ENCODE measurements around the gene CGN.
A peak's percentile ranks its signal among the peaks of the same experiment; 100 is the strongest.
"Not testable (repeated sequence)": the region's sequence is repeated elsewhere in the genome, so short reads cannot be mapped to it uniquely, and the experiment has no call there.

Gene CGN

GRCh38 chr1:151502859-151503780 lies 8.1 kb upstream of the CGN start:
- no peak for DNase-seq

GRCh38 chr1:151504252-151504651 lies 6.9 kb upstream of the CGN start:
- no peak for DNase-seq

- no peak for DNase-seq
Measured at GRCh38 chr1:151504759-151505158, 6.4 kb upstream of the CGN start.

GRCh38 chr1:151508833-151509232 lies 2.4 kb upstream of the CGN start:
- DNase-seq = no peak

GRCh38 chr1:151509350-151510019 lies 1.7 kb upstream of the CGN start:
- DNase-seq = no peak

GRCh38 chr1:151510020-151510405 lies 1.2 kb upstream of the CGN start:
- DNase-seq = no peak

GRCh38 chr1:151510614-151510956 lies 602 bp upstream of the CGN start:
- no peak for DNase-seq

GRCh38 chr1:151511636-151512215 lies 539 bp downstream of the CGN start:
- no peak for DNase-seq

- no peak for DNase-seq
Measured at GRCh38 chr1:151512326-151512725, 1.1 kb downstream of the CGN start.

GRCh38 chr1:151512801-151513625 lies 1.8 kb downstream of the CGN start:
- DNase-seq = no peak

GRCh38 chr1:151513626-151514121 lies 2.5 kb downstream of the CGN start:
- no peak for DNase-seq

- DNase-seq = no peak
Measured at GRCh38 chr1:151514366-151514765, 3.2 kb downstream of the CGN start.

GRCh38 chr1:151515265-151515664 lies 4.1 kb downstream of the CGN start:
- DNase-seq = no peak

GRCh38 chr1:151516031-151516511 lies 4.9 kb downstream of the CGN start:
- DNase-seq = no peak

GRCh38 chr1:151518431-151518830 lies 7.2 kb downstream of the CGN start:
- DNase-seq = no peak

GRCh38 chr1:151518936-151519335 lies 7.7 kb downstream of the CGN start:
- DNase-seq = no peak

- no peak for DNase-seq
Measured at GRCh38 chr1:151519667-151520066, 8.5 kb downstream of the CGN start.

- DNase-seq = no peak
Measured at GRCh38 chr1:151520359-151520758, 9.2 kb downstream of the CGN start.

- DNase-seq = not testable (repeated sequence)
Measured at GRCh38 chr1:151522427-151522826, 11.2 kb downstream of the CGN start.

- no peak for DNase-seq
Measured at GRCh38 chr1:151523326-151523725, 12.1 kb downstream of the CGN start.

GRCh38 chr1:151524736-151525135 lies 13.5 kb downstream of the CGN start:
- no peak for DNase-seq

- peak; percentile 47 for DNase-seq
Measured at GRCh38 chr1:151526735-151527525, 15.7 kb downstream of the CGN start.

Data from left hindlimb (tissue), 1 donor.